HG03439 (cell line): ENCODE results near the gene DIP2B.

Experiments used
- ATAC-seq: cut with Tn5 transposase; IDR thresholded peaks from one replicate; pipeline ENCODE4 v1.9.1; 2021; ENCODE audit warnings: mild to moderate bottlenecking, moderate library complexity; ENCODE audit not compliant: unreplicated experiment

The DIP2B gene

GRCh38 chr12:50633955-50634354, 129.2 kb downstream of the DIP2B start:
- ATAC-seq = no peak

- ATAC-seq = no peak
These were observed 129.6 kb downstream of the DIP2B start for GRCh38 chr12:50634379-50634778.

- no peak for ATAC-seq
These were observed 130.6 kb downstream of the DIP2B start for GRCh38 chr12:50635364-50635763.

GRCh38 chr12:50635857-50636256, 131.1 kb downstream of the DIP2B start:
- no peak for ATAC-seq

- no peak for ATAC-seq
These were observed 131.7 kb downstream of the DIP2B start for GRCh38 chr12:50636505-50636904.

- ATAC-seq = no peak
These were observed 133.2 kb downstream of the DIP2B start for GRCh38 chr12:50637870-50638481.

GRCh38 chr12:50638482-50638880, 133.7 kb downstream of the DIP2B start:
- ATAC-seq = no peak

GRCh38 chr12:50639721-50640120, 134.9 kb downstream of the DIP2B start:
- ATAC-seq = no peak

GRCh38 chr12:50640321-50640939, 135.6 kb downstream of the DIP2B start:
- ATAC-seq = no peak

- ATAC-seq = no peak
These were observed 136.8 kb downstream of the DIP2B start for GRCh38 chr12:50641566-50641965.

GRCh38 chr12:50642035-50642451, 137.3 kb downstream of the DIP2B start:
- no peak for ATAC-seq

GRCh38 chr12:50642761-50643160, 138.0 kb downstream of the DIP2B start:
- ATAC-seq = no peak

- no peak for ATAC-seq
These were observed 142.2 kb downstream of the DIP2B start for GRCh38 chr12:50647031-50647430.

- ATAC-seq = no peak
These were observed 142.7 kb downstream of the DIP2B start for GRCh38 chr12:50647479-50647878.

GRCh38 chr12:50650285-50650684, 145.5 kb downstream of the DIP2B start:
- ATAC-seq = no peak

GRCh38 chr12:50655374-50655921, 150.7 kb downstream of the DIP2B start:
- no peak for ATAC-seq

GRCh38 chr12:50659260-50659659, 154.5 kb downstream of the DIP2B start:
- no peak for ATAC-seq

GRCh38 chr12:50659690-50660424, 155.1 kb downstream of the DIP2B start:
- ATAC-seq = no peak

GRCh38 chr12:50660425-50660822, 155.6 kb downstream of the DIP2B start:
- no peak for ATAC-seq

- peak; percentile 53 for ATAC-seq
These were observed 156.7 kb downstream of the DIP2B start for GRCh38 chr12:50661300-50662115.

GRCh38 chr12:50662116-50662510, 157.3 kb downstream of the DIP2B start:
- ATAC-seq = no peak
